ELF-1 (cell line): Measurements from ENCODE around the gene CPSF7.
"Not testable (repeated sequence)": the region's sequence is repeated elsewhere in the genome, so short reads cannot be mapped to it uniquely, and the experiment has no call there.

ENCODE experiments used
- DNase-seq: peaks from one replicate; pipeline ENCODE4 v3.0.0-alpha.2; 2016; ENCODE audit warnings: low read depth, low spot score

Gene CPSF7

GRCh38 chr11:61439615-61440014 lies 9.8 kb upstream of the CPSF7 start:
- DNase-seq = no peak

GRCh38 chr11:61437496-61437895 lies 7.7 kb upstream of the CPSF7 start:
- DNase-seq = no peak

DNA sequence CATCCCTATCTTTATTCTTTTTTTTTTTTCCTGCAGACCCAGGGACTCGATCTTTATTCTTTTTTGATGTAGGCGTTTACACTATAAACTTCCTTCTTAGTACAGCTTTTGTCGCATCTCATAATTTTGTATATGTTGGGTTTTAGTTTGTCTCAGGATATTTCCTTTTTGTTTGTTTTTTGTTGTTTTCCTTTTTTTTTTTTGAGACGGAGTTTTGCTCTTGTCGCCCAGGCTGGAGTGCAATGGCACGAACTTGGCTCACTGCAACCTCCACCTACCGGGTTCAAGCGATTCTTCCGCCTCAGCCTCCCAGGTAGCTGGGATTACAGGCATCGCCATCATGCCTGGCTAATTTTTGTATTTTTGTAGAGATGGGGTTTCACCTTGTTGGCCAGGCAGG lies 1.1 kb upstream of the CPSF7 start:
- DNase-seq = not testable (repeated sequence)

DNA sequence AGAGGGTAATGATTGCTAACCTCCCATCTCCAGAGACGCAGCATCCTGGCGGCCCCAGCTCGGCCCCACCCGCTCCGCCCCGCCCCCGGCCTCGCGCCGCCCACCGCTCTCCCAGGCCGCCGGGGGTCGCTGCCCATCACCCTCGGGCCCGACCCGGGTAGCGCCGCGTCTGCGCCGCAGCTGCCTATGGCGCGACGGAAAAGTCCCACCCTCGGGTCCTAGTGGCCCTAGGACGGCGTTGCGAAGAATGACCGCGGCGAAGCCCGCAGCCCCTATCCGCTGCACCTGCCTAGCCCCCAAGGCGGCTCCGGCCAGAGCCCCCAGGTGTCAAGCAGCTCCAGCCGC lies 457 bp downstream of the CPSF7 start:
- peak; percentile 75 for DNase-seq

- DNase-seq = no peak
These were observed 4.2 kb downstream of the CPSF7 start for GRCh38 chr11:61425367-61426131.

- no peak for DNase-seq
These were observed 7.5 kb downstream of the CPSF7 start for GRCh38 chr11:61422226-61422625.

DNA sequence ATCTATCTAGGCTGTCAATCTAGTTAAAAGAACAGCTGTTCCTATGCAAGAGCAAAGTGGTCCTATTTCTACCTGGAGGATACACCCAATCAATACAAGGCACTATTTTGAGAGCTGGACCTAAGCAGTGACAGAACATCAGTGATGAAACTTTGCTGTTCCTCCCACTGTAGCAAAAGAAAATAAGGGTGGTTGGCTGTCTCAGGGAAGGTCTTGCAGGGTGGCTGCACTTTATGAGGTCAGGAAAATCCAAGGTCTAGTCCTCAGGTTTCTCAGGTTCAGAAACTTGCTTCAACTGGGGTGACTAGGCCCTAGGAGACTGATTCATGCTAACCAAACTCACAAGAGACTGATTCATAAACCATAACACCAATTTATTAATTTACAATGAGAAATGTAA lies 11.6 kb downstream of the CPSF7 start:
- no peak for DNase-seq

DNA sequence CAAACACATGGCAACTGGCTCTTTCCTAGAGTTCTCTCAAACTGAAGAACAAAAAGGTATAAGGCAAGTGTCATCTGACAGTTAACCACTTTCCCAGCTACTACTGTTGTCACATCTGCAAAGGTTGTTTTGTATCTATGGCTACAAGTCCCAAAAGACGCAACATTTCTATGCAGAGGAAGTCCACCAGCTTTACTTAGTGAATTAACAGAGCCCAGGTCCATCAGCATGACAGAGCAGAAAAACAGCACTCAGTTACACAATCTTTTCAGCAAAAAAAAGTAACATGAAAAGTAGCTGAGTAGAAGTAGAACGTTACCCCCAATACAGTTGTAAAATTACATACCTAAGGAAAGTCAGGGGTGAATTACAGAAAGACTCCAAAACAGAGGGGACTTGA lies 12.1 kb downstream of the CPSF7 start:
- no peak for DNase-seq

DNA sequence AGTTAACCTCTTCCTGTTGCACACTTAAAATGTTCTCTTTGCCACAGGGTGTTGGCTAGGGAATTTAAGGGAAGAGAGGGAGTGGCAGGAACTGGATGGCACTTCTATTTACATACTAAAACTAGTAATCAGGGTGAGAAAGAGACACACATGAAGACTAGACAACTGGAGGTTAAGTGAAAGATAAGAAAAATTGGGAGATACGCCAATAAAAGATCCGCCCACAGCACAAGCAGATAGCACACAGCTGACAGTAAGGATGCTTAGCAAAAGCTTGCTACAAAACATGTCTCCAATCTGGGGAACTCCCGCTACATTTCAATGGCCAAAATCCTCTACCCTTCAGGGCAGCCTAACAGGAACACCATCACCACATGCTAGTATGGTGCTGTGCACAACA lies 12.8 kb downstream of the CPSF7 start:
- no peak for DNase-seq

DNA sequence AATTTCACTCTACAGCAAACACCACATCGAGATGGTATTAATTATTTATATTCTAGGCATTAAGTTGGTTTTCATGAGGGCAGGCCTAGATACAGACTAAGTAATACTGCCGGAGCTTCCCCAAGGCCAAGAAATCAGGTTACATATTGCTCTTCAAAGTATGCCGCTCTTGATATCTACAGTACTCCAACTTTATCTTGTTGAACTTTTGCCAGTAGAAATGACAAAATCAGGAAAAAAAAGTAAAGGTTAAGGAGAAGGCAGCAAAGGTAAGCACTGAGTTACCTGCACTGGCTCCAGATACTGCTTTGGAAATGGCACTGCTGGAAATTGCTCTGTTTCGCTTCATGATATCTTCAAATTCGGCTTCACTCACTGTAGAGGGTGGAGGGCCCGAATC lies 14.4 kb downstream of the CPSF7 start:
- DNase-seq = no peak

DNA sequence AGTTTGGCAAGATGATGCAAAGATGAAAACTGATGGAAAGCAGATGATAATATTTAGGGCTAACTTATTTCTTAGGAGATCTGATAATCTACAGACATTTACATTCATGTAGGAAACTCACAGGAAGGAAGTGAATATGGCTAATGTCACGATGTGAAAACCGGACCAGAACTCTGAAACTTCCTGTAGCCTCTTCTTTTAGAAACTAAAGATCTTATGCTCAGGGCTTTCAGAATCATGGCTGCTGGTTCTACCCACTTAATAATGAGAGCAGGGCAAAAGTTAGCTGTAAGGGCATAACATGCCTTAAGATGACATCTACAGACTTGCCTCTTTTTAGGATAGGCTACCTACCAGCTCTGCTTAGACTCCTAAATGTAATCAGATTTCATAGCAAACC lies 15.2 kb downstream of the CPSF7 start:
- DNase-seq = no peak

DNA sequence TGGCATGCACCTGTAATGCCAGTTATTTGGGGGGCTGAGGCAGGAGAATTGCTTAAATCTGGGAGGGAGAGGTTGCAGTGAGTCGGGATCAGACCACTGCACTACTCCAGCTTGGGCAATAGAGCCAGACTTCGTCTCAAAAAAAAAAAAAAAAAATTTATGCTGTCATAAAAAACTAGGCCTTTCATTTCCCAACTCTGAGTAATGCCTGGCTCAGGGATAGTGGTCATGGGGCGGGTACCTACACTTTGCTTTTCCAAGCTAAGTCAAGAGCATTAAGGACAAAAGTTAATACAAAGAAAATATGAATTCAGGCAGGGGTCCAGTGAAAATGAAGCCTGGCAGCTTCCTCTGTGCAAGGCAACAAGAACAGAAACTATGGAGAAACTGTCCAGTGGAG lies 16.3 kb downstream of the CPSF7 start:
- no peak for DNase-seq

GRCh38 chr11:61411589-61411988 lies 18.2 kb downstream of the CPSF7 start:
- no peak for DNase-seq

- no peak for DNase-seq
These were observed 22.6 kb downstream of the CPSF7 start for GRCh38 chr11:61406991-61407728.

- DNase-seq = no peak
These were observed 23.7 kb downstream of the CPSF7 start for GRCh38 chr11:61406067-61406466.

DNA sequence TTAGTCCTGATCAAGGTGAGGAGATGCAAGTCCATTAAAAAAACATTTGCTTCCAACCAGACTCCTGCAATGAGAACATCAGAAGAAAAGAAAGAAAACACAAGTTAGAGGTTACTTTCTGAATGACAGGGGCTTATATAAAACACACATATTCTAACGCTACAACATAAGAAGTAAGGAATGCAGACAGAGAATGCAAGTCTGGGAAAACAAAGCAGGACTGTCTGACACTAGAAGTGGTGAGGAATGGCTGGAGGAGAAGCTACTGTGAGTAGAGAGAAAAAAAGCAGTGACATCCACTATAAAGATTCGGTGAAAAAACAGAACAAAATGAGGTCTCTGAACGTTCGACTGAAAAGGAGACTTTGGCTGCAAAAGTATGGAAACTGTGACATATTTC lies 25.1 kb downstream of the CPSF7 start:
- DNase-seq = no peak

DNA sequence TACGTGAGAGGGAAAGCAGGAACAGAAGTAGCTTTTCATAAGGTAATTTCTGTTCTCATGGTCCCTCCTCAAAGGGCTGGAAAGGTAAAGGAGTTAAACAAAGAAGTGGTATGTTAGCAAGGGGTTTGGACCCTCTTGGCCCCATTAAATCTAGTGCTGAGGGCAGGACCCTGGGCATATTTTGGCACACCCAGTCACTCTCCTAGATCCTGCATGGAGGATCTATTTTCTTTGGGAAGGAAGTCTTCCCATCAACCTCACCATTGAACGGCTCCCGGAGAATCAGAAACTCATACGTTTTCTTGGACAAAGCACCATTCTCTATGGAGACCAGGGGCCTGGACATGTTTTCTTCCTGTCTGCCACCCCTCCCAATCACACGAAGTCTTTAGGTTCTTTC lies 25.7 kb downstream of the CPSF7 start:
- no peak for DNase-seq

GRCh38 chr11:61403658-61404057 lies 26.1 kb downstream of the CPSF7 start:
- DNase-seq = no peak

GRCh38 chr11:61401573-61401972 lies 28.2 kb downstream of the CPSF7 start:
- DNase-seq = no peak

DNA sequence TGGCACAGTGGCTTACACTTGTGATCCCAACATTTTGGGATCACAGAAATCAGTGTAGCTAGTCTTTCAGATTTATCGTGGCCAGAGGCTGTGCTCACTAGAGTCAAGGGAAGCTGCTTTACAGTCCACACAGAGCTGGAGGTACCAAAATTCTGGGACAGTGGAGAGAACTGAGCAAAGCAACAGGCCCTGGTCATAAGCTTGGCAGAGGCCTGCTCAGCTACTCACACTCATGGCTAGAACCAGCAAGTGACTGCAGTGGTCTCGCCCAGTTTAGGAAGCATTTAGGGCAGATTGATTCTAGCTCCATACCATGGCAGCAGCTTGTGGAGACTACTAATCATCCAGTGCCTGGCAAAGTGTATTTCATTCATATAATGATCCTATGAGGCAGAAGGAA lies 28.6 kb downstream of the CPSF7 start:
- no peak for DNase-seq

DNA sequence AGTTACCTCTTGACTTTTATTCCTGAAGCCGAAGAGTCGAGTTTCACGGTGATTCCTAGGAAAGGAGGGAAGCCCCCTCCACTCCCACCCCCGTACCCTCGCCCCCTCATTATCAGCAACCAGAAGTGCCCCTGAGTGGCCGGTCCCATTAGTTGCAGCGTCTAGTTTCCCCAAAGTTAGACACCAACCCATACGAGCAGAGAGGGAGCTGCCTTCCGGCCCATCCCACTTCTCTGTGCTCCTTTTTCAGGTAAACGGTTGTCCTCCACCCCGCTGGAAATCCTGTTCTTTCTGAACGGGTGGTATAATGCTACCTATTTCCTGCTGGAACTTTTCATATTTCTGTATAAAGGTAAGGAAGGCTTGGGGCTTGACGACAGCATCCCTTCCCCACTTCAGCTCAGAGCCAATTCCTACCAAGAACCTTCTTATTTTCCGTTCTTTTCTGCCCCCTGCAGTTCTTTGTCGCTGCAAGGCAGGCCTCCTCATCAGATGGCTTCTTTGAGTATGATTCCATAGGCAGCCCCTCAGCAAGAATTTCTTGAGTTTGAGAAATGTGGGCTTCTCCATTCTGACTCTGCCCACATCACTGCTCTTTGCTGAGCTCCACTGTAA lies 36.7 kb downstream of the CPSF7 start:
- DNase-seq = peak; percentile 20

DNA sequence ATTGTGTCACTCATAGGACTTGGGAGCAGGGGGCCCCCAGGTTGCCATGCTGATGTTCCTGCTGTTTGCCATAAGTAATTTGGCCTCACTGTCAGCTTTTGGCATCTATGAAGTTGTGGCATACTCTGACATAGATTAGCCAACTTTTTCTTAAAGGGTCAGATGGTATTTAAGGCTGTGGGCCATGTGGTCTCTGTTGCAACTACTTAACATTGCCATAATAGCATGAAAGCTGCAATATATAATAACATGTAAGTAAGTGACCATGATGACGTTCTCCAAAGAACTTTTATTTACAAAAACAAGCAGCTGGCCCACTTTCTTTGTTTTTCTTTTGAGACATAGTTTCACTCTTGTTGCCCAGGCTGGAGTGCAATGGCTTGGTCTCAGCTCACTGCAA lies 39.6 kb downstream of the CPSF7 start:
- no peak for DNase-seq
